ENCODE results near the gene SS18L1.

SS18L1 gene

DNA sequence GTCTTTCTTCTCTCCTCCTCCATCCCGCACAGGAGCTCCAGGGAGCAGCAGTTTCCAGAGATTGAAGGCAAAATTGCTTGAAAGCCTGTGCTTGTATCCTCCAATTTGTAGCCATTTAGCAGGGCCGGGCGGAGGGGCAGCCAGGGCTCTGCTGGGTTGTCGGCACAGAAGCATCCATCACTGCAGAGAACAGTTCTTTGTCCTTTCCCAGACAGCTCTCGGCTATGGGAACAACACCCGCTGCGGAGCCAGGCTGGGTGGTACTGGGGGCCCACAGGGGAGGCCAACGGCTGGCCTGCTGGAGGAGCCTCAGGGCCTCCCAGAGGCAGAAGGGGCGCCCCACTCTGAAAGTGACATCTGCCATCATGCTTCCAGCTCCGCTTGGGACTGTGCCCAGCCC lies 68.7 kb downstream of the SS18L1 start:
- DNase-seq (ENCODE audit: low read depth in 3 of 3) = no peak

DNA sequence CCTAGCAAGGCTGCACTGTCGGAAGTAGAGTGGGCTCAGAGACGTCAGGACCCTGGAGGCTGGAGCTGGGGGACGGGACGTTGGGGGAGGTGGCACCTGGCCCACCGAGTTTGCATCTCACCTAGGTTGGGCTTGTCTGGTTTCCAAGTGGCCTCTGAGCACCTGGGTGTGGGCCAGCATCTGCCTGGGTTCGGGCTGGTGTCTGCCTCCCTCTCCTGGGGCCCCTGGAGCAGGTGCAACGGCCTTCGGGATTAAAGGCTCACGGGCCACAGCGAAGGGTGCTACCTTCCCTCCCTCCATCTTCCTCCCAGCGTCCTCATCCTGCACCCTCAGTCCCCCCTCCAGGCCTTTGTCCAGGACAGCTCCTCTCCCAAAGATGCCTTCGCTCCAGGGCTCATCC lies 70.5 kb downstream of the SS18L1 start:
- no peak for DNase-seq (ENCODE audit: low read depth in 3 of 3)

DNA sequence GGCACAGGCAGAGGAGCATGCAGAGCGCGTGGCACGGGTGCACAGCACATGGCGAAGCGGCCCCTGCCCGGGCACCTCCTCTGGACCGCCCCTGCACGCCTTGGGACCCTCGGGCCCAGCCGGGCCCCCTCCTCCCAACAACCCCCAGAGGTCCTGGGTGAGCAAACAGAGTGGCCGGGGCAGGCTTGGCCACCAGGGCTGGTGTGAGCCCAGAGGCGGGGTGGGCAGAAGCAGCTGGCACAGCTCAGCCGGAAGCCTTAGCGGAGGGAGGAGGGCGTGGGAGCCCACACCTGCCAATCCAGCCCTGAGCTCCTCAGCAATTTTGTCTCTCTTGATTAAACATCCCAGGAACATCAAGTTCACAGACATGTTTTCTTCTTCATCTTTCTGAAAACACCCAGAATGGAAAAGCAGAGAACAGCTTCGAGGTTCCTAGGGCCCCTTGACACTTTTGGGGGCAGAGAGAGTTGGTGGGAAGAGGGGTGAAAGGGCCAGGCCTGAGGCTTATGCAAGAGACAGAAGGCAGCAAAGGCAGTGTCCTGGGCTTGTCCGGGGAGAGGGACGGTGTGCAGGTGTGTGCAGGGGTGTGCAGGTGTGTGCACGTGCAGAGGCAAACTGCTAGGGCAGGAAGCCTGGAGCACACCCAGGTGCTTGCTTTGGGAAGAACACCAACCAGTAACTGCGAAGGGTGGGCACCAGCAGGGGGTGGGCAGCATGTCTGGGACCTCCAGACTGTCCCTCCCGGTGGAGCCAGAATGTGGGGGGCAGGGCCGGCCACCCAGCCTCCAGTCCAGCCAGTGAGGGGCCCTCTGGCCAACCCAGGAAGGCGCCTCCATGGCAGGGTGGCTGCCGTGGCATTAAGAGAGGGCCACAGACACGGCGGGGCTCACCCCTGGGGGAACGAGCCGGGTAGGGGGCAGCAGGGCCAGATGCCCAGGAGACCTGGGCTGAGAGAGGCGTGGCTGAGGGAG lies 71.7 kb downstream of the SS18L1 start:
- no peak for DNase-seq (ENCODE audit: low read depth in 3 of 3)

DNA sequence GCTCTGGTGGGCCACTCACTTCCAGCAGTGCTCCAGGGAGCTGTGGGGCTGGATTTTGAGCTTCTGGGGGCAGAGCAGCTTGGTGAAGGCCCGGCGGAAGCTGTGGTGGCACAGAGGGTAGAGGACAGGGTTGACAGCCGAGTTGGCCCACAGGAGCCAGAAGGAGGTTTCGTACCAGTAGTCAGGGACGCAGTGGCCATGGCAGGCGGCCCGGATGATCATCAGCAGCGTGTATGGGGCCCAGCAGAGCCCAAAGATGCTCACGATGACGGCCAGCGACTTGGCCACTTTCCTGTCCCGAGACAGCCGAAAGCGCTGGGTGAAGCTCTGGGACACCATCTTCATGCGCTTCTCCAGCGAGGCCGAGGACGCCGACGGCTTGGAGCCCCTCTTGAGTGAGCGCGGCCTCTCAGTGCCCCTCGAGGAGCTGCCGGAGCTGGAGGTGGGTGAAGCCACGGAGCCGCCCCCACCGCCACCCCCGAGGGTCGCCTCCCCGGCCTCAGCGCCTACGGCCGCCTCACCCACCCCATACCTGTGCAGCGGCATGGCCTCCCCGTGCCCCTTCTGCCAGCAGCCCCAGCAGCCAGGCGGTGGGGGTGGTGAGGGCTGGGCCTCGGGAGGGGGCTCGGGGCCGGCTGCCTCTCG lies 72.5 kb downstream of the SS18L1 start:
- DNase-seq (ENCODE audit: low read depth in 3 of 3) = no peak

DNA sequence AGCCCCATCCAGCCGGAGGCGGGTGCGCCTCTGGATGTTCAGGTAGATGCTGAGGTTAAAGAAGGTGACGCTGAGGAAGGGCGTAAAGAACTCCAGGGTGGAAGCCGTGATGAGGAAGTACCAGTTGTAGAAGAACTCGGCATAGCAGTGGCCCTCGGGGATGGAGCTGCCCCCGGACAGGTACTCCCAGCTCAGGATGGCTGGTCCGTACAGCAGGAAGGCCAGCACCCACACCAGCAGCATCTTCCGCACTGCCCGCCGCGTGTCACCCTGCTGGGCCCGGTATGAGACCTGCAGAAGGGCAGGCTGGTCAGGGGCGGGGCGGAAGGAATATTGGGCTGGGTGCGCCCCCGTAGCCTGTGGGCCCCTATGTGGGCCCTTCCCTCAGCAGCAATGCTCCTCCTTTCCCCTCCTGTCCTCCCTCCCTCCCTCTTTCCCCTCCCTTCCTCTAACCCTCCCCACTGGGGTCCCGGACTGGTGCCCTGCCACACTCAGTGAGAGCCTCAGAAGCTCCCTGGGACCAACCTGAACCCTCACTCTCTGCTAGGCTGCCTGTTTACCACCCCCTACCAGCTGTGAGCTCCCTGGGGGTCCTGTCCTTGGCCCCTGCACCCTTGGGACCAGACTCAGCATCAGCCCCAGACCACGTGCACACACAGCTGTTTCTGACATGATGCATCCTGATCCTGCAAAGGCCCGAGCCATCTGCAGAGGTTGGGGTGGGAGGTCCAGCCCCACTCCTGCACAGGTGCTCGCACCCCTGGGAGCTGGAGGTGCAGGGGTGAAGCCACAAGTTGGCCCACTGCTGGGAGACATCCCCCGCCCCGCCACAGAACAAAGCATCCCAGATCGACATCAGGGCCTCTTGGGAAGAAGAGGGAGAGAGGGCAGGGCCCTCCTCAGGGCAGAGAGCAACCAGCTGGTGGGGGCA lies 73.3 kb downstream of the SS18L1 start:
- no peak for DNase-seq (ENCODE audit: low read depth in 3 of 3)

DNA sequence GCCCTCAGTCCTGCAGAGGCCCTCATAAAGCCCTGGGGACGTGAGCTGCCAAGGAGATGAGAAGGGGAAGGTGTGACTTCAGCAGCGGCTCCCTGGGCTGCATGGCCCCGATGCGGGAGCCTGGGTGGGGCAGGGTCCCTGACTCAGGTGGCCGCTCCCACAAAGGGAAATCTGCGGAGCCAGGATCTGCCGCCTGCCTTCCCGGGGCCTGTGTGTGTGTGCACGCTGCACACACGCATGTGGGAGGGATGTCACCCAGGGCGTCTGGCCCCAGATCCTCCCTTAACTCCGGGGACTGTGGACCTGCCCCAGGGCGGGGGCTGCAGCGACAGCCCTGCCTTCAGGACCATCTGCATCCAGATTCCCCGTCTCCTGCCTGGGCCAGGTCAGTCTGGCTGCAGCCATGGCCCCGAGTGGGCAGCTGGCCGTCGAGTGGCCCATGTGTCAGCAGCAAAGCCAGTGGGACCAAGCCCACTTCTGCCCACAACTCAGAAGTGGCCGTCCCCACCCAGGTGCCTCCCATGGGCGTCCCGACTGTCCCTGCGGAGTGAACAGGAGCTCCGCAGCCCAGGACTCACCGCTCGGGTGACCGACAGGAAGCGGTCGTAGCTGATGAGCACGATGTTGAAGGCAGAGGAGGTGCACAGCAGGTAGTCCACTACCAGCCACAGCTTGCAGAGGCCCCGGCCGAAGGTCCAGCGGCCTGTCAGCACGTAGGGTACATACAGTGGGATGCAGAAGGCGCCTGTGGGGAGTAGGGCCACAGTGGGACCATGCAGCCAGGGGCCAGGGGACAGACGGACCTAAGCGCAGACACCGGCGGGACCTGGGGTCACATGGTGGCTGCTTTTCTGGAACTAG lies 74.6 kb downstream of the SS18L1 start:
- DNase-seq (ENCODE audit: low read depth in 3 of 3) = no peak

DNA sequence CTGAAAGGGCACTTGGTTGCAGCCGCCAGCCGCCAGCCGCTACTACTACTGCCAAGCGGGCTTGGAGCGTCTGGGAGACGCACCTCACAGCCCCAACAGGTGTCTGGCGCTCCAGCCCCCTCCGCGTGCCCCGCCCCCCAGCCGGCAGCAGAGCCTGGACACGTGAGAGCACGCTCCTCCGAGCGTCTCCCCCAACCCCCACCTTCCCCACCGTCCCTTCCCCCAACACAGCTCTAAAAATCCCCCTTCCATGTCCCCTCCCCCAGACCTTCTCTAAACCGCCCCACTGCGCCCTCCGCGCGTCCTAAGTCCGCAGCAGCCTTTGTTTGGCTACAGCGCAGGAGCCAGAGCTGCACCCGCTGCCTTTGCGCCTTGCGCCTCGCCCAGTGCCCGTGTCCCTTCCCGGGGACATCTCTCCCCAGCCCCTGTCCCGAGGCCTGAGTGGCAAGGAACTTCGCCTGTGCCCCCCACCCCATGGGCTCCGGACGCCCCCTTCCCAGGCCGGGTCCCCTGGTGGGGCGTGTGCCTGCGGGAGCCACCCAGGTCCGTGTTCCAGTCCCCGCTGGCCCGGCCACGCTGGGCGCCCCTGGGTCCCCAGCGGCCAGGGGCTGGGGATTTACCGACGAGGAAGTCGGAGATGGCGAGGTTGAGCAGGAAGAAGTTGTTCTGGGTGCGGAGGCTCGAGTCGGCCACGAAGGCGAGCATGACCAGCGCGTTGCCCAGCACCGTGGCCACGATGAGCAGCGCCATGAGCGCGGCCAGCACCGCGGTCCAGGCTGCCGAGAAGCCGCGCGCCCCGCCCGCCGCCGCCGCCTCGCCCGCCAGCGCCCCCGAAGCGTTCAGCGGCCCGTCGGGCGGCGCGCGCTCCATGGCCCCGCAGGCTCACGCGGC lies 75.8 kb downstream of the SS18L1 start:
- DNase-seq (ENCODE audit: low read depth in 3 of 3) = no peak

DNA sequence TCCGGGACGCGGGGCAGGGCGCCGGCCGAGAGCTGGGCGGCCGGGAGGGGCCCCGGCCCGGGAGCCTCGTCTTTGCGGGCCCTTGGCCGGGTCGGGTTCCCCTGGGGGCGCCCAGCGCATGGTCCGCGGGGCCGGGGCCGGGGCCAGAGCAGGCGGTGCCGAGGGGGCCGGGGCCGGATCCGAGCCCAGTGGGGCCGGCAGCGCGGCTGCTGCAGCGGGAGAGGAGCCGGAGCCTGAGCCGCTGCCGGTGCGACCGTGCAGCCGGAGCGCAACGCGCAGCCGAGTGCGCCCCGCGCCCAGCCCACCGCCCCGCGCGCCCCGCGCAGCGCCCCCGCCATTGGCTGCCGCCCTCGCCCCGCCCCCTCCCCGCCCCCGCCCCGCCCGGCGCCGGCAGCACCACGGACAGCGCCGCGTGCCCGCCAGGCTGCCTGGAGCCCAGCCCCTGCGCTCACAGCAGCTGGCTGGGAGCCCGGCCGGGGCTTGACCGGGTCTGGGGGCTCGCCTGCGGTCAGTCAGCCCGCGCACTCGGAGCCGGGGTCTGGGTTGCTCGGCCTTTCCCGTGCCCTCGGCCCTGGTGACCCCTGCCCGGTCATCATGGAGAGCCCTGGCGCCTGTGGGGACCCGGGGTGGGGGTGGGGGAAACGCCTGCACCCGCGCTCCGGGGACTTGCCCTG lies 76.6 kb downstream of the SS18L1 start, which contains the start of gene HRH3:
HRH3 (minus strand) TSS at position 287 of the 674 bp plus-strand sequence. CDS start 308 bp downstream, outside the sequence.
- DNase-seq (ENCODE audit: low read depth in 3 of 3) = peak in 1 of 3 experiments; percentile 24

DNA sequence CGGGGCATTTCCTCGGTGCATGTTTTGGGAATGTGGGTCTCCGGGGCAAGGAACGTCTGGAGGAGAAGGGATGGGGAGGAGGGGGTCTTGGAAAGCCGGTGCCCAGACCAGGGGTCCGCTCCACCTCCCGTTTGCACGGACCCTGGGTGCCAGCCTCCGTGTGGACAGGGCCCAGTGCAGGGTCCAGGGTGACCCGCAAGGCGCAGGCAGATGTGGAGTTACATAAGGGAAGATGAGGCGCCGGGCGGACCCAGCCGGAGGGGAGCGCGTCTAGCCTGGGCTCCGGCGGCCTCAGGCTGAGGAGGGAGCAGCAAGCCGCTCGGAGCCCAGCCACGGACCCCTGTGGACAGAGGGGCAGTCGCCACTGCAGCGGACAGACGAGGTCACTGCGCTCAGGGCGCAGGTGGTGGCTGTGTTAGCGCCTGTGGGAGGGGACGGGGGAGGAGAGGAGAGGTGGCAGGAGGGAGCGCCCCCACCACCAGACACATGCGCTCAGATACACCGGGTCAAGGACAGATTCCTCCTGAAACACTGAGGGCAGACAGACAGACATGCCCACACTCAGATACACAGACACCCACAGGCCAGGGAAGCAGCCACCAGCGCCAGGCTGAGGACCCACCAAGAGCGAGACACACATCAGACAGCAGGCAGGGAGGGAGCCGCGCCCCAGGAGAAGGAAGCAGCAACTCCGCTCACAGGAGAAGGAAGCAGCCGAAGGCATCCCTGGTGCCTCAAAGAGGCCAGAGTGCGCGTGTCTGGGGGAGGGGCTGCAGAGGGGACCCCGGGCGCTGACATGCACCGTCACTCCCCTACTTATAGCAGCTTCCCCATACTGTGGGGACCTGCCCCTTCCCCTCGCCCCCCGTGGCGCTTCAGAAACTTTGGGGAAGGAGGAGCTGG lies 77.3 kb downstream of the SS18L1 start:
- no peak for DNase-seq (ENCODE audit: low read depth in 3 of 3)

DNA sequence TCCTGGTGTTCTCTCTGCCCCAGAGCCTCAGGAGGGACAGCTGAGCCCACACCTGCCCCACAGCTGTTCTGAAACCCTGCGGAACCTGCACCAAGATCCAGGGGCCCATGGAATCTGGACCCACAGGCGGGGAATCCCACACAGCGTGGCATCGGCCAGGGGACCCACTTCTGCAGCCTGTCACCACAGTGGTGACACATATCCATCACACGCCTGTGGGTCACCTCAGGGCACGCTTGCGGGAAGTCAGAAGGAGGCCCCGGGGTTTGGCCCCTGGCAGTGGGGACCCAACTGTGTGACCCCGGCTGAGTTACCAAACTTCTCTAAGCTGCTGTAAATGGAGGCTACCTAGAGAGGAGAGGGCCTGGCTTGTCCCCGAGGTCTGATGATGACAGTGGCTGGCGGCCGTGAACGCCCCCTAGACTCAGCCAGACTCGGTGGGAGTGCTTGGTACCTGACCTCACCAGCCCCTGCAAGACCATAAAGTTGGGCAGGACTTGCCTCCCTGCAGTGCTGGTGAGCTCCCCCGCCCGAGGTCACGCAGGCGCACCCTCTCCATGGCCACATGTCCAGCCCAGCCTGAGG lies 78.8 kb downstream of the SS18L1 start:
- no peak for DNase-seq (ENCODE audit: low read depth in 3 of 3)

DNA sequence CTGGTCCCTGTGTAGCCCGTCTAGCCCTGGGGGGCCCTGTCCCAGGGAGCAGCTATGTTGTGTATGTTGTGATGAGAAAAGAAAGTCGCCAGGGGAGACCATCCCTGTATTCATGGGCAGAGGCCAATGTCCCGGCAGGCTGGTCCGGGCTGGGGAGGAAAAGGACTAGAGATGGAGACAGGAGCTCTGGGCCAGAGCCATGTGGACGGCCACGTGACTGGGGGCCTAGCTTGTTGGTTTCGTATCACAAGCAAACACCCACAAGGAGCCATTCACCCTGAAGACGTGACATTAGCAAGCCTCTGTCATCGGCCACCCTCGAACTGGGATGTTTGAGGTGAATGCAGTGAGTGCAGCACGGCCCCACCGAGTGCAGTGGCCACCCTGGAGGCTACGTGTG lies 79.4 kb downstream of the SS18L1 start:
- DNase-seq (ENCODE audit: low read depth in 3 of 3) = no peak

DNA sequence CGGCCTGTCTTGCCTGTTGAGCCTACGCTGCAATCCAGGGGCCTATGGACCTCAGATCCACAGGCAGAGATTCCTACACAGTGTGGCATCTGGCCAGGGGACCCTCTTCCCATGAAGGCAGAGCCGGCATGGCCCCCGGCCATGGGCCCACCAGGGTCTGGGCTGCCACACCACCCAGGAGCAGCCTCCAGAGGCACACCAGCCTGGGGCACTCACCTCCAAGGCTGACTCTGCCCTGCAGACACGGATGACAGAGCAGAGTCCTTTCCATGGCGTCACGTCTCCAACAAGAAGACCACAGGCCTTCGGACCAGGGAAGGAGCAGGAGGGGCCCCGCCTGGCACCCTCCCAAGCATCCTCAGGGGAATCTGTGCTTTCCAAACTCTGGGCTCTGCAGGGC lies 80.0 kb downstream of the SS18L1 start:
- no peak for DNase-seq (ENCODE audit: low read depth in 3 of 3)

DNA sequence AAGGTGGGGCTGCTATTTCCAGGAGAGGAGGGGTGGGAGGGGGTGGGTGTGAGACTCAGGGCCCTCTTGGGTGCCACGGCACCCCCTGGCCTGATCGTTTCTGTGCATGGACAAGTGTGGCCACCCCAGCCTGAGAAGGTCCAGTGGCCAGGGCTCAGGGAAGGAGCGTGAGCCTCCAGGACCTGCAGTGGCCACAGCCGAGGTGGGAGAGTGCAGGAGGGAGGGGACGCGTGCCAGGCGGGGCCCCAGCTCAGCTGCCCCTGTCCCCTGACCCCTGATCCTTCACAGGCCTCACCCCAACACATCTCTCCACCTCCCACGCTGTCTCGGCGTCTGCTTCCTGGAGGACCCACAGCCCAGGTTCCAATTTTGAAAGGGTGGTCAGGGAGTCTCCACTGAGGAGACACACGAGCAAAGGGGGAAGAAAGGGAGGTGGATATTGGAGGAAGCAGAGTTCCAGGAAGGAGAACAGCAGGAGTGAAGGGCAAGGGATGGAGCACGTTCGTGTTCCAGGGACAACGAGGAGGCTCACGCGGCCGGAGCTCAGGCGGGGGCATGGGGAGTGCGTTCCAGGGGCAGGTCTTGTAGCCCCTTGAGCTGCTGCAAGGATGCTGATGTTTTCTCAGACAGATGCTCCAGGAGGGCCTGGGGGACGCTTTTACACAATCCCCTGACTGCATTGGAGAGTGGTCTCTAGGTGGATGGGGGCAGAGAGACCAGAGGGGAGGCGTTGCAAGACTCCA lies 80.7 kb downstream of the SS18L1 start:
- DNase-seq (ENCODE audit: low read depth in 3 of 3) = no peak

DNA sequence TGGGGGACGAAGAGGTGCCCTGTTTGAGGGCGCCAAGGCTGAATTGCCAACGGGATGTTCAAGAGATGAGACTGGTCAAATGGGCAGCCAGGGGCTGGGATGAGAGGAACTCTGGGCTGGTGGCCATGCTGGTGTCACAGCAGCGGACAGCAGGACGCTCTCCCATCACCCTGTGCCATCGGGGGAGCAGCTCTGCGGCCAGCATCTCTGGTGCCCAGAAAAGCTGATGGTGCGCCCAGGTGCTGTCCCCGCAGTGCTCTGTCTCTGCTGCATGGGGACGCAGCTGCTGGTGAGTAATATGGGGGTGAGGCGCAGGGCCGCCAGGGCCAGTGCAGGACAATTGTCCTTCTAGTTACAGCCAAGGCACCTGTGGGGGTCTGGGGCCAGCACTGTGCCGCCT lies 81.5 kb downstream of the SS18L1 start:
- DNase-seq (ENCODE audit: low read depth in 3 of 3) = no peak

DNA sequence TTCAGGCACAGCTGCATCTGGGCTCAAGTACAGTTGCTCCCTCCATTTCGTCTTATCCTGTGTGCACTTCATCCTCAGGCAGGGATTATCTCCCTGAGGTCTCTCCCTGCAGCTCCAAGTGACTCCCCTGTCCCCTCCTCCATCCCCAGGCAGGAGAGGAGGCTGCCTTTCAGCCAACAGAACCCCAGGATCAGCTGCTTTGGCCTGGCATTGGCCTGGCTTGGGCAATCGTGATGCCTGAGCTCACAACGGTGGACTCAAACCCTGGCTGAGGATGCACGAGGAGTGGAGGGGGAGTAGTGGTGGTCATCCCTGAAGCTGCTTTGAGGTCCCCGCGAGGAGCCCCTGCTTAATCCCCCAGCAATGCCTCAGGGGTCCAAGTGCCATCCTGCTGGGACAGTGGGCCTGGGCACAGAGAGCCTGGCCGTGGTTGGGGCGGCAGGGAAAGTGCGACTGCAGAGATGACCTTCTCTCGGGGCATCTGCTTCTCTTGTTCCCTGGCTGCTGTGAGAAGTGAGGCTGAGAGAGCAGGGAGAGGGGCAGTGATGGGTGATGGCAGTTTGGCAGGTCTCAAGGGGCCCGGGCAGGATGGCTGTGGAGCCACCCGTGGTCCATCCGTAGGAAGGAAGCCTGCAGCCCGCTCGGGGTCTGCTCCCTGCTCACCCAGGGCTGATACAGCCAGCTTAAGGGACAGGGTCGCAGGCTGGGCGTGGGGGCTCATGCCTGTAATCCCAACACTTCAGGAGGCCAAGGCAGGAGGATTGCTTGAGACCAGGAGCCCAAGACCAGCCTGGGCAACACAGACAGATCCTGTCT lies 82.5 kb downstream of the SS18L1 start:
- DNase-seq (ENCODE audit: low read depth in 3 of 3) = no peak
